ENCODE measurements around the gene TPGS2. TPM values are rescaled to one million over a fixed set of nuclear protein-coding genes. Genes with fewer than 3 reads are reported as not detected.

The TPGS2 gene
- total RNA-seq, 4 donors from 2014 or later, result 44.0 to 83.4 (median 66.7) TPM

- H3K36me3 ChIP-seq, result peaks cover 85% of the 10 kb centered on the region
- H3K27me3 ChIP-seq, result no peaks in the 10 kb centered on the region
- no peak overlapping the region for H3K4me3 ChIP-seq
- H3K9me3 ChIP-seq, result no peaks in the 10 kb centered on the region
- H3K4me1 ChIP-seq, result no peaks in the 10 kb centered on the region
- H3K27ac ChIP-seq, result no peak overlapping the region
- 95% methylated on average over 3 of the region's 3 CpGs for WGBS
- TF ChIP-seq EP300 (IDR thresholded peaks at IDR 0.05), result no peak
- TF ChIP-seq, protein P1, sequence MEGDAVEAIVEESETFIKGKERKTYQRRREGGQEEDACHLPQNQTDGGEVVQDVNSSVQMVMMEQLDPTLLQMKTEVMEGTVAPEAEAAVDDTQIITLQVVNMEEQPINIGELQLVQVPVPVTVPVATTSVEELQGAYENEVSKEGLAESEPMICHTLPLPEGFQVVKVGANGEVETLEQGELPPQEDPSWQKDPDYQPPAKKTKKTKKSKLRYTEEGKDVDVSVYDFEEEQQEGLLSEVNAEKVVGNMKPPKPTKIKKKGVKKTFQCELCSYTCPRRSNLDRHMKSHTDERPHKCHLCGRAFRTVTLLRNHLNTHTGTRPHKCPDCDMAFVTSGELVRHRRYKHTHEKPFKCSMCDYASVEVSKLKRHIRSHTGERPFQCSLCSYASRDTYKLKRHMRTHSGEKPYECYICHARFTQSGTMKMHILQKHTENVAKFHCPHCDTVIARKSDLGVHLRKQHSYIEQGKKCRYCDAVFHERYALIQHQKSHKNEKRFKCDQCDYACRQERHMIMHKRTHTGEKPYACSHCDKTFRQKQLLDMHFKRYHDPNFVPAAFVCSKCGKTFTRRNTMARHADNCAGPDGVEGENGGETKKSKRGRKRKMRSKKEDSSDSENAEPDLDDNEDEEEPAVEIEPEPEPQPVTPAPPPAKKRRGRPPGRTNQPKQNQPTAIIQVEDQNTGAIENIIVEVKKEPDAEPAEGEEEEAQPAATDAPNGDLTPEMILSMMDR (IDR thresholded peaks at IDR 0.05), result no peak
- no peak for TF ChIP-seq POLR2A (IDR thresholded peaks at IDR 0.05)
- TF ChIP-seq POLR2AphosphoS5 (IDR thresholded peaks at IDR 0.05), result no peak
- no peak for DNase-seq (ENCODE audit: low spot score in 2 of 2)
Measured at GRCh38 chr18:36798738-36799473, 29.9 kb downstream of the TPGS2 start.

- no peak for DNase-seq (ENCODE audit: low spot score in 2 of 2)
- 97% methylated on average over 4 of the region's 4 CpGs for WGBS
- Histone ChIP-seq H3K27me3 (no peaks in the 10 kb centered on the region), H3K27ac (no peak overlapping the region), H3K9me3 (no peaks in the 10 kb centered on the region), H3K4me3 (no peak overlapping the region), H3K4me1 (no peaks in the 10 kb centered on the region), H3K36me3 (peaks cover 71% of the 10 kb centered on the region)
- TF ChIP-seq POLR2AphosphoS5 (IDR thresholded peaks at IDR 0.05), result no peak
- TF ChIP-seq, protein P1 (IDR thresholded peaks at IDR 0.05), result no peak
- no peak for TF ChIP-seq EP300 (IDR thresholded peaks at IDR 0.05)
- TF ChIP-seq POLR2A (IDR thresholded peaks at IDR 0.05), result no peak
Measured at GRCh38 chr18:36792634-36793283, 36.0 kb downstream of the TPGS2 start.

DNA sequence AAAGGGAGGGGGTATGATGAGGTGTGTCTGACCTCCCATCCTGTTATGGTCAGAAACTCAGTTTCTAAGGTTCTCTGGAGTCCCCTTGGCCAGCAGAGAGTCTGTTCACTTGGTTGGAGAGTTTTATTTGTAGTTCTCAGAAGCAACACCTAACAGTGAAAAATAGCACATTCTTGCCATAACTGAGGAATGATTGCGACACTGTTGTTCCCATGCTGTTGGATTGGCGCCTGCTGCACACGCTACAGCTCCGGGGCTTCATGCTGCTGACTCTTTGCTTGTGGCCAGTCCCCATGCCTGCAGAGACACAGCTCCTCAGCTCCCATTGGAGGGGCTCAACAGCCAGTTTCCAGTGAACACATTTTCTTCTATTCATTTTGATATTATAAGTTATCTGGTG is 42.1 kb downstream of the TPGS2 start:
- Histone ChIP-seq H3K36me3 (peaks cover 29% of the 10 kb centered on the region), H3K27me3 (no peaks in the 10 kb centered on the region), H3K4me3 (no peak overlapping the region), H3K4me1 (peaks cover 16% of the 10 kb centered on the region), H3K9me3 (no peaks in the 10 kb centered on the region), H3K27ac (no peak overlapping the region)
- DNase-seq (ENCODE audit: low spot score in 2 of 2), result peak in 1 of 2 donors; percentile 67
- no peak for TF ChIP-seq POLR2AphosphoS5 (IDR thresholded peaks at IDR 0.05)
- TF ChIP-seq, protein P1 (IDR thresholded peaks at IDR 0.05), result no peak
- TF ChIP-seq EP300 (IDR thresholded peaks at IDR 0.05), result no peak
- TF ChIP-seq POLR2A (IDR thresholded peaks at IDR 0.05), result no peak
- 29% methylated on average over 4 of the region's 4 CpGs for WGBS

- WGBS, result 95% methylated on average over 5 of the region's 5 CpGs
- TF ChIP-seq EP300 (IDR thresholded peaks at IDR 0.05) (no peak), POLR2AphosphoS5 (IDR thresholded peaks at IDR 0.05) (no peak), POLR2A (IDR thresholded peaks at IDR 0.05) (no peak)
- TF ChIP-seq, protein P1 (IDR thresholded peaks at IDR 0.05), result no peak
- no peaks in the 10 kb centered on the region for H3K9me3 ChIP-seq
Measured at GRCh38 chr18:36783792-36784191, 45.0 kb downstream of the TPGS2 start.

GRCh38 chr18:36782710-36783109 is 46.1 kb downstream of the TPGS2 start:
- H3K27ac ChIP-seq, result no peak overlapping the region
- WGBS, result 62% methylated on average over 9 of the region's 9 CpGs

More at GRCh38 chr18:36783792-36784191, 45.0 kb downstream of the TPGS2 start:
- Histone ChIP-seq H3K4me3 (no peak overlapping the region), H3K4me1 (peaks cover 16% of the 10 kb centered on the region), H3K36me3 (peaks cover 10% of the 10 kb centered on the region), H3K27me3 (no peaks in the 10 kb centered on the region), H3K27ac (no peak overlapping the region)
- DNase-seq (ENCODE audit: low spot score in 2 of 2), result no peak

More at GRCh38 chr18:36782710-36783109, 46.1 kb downstream of the TPGS2 start:
- H3K4me1 ChIP-seq, result peaks cover 16% of the 10 kb centered on the region
- no peak for DNase-seq (ENCODE audit: low spot score in 2 of 2)
- H3K36me3 ChIP-seq, result peaks cover 9% of the 10 kb centered on the region
- no peaks in the 10 kb centered on the region for H3K27me3 ChIP-seq
- H3K4me3 ChIP-seq, result no peak overlapping the region
- no peak for TF ChIP-seq POLR2AphosphoS5 (IDR thresholded peaks at IDR 0.05)
- TF ChIP-seq POLR2A (IDR thresholded peaks at IDR 0.05), result no peak
- TF ChIP-seq, protein P1 (IDR thresholded peaks at IDR 0.05), result no peak
- TF ChIP-seq EP300 (IDR thresholded peaks at IDR 0.05), result no peak
- H3K9me3 ChIP-seq, result no peaks in the 10 kb centered on the region

All from suprapubic skin (tissue), 4 donors.